ENCODE measurements around the gene DOCK7.
"Not testable (repeated sequence)": the region's sequence is repeated elsewhere in the genome, so short reads cannot be mapped to it uniquely, and the experiment has no call there.

DOCK7 gene

DNA sequence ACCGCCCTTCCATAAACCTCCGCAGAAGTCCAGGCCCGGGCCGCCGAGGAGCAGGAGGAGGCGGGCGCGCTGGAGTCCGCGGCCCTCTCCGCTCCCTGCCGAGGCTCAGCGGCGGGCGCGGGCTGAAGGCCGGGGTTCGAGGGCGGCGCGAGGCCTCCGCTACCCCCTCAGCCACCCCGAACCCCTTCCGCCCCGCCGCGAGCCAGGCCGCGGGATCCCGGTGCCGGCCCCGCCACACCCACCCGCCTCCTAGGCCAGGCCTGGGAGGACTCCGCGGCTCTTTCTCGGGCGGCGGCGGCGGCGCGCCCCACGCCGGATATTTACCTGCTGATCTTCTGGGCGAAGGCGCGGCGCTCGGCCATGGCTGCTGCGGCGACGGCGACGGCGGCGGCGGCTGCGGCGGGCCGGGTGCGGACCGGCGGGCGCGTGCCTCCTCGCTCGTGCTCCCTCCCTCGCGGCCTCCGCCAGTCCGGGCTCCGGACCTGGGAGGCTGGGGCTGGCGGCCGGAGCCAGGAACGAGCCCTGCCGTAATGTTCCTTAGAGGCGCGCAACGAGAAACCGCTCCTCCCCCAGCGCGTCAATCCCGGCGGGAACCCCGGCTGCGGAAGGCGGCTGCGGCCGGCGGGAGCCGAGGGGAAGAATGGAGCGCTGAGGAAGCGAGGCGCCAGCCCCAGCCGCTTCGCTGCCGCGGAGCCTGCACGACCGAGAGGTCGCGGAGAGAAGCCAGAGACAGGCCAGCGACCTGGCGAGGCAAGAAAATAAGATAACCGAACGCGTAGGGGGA is at the start of gene DOCK7:
DOCK7 (minus strand) TSS at position 484 of the 784 bp plus-strand sequence; CDS start at position 362, 122 bp downstream.
- peak in 52 of 56 donors; percentile 18 to 81 (median 55) for DNase-seq

DNA sequence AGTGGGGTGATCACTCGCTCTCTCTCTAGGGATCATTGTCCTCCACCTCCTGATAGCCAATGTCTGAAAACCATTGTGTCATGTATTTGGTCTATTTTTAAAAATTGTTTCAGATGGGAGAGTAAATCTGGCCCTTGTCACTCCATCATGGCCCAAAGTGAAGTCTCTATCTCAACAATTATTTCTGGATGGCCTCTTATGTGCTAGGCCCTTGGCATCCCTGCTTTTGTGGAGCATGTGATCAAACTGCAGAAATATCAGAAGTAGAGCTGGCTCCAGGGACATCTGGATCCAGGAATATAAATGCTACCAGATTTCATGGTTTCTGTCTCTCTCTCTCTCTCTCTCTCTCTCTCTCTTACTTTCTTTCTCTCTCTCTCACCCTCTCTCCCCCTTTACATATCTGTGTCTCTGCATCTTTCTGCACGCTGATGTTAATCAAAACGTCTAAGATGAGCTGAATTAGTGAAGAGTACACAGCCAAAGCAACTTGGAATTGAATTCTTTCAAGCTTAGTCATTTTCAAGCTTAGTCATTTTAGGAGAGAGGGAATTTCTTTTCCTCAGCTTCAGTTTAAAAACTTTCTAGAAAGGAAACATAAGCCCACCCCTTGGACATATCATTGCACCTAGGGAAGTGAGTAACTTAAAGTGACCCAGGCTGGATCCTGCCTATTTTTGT is 47.4 kb upstream of the DOCK7 start:
- DNase-seq: no peak

GRCh38 chr1:62732331-62732730 is 44.1 kb upstream of the DOCK7 start:
- no peak for DNase-seq

- no peak for DNase-seq
These were observed 40.8 kb upstream of the DOCK7 start for GRCh38 chr1:62728963-62729362.

DNA sequence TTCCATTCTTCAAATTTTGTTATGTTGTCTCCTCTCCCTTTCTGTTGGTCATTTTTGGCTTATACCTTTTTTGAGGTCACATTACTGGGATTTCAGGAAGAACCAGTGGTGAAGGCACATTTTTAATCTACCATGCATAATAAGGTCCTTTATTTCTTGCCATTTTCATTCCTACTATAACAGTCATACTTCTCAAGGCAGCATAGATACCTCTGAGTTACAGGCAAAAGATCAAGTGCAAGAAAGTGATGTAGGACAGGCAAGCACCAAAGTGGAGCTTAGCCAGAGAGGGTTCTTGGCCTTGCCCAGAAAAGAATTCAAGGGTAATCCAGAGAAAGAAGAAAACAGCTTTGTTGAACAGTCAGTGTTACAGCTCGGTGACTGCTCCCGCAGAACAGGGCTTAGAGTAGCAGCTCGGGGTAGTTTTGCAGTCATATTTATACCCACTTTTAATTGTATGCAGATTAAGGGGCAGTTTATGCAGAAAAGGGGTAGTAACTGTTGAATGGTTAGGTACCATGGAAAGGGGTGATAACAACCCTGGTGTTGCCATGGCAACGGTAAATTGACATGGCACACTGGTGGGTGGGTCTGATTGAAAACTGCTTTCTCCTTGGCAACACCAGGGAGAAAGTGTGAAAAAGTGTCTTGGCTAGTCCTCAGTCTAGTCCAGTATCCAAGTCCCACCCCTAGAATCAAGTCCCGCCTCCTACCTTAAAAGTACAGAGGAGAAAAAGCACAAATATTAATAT is 39.6 kb upstream of the DOCK7 start:
- DNase-seq: peak in 2 of 56 donors; percentile 5 to 24

DNA sequence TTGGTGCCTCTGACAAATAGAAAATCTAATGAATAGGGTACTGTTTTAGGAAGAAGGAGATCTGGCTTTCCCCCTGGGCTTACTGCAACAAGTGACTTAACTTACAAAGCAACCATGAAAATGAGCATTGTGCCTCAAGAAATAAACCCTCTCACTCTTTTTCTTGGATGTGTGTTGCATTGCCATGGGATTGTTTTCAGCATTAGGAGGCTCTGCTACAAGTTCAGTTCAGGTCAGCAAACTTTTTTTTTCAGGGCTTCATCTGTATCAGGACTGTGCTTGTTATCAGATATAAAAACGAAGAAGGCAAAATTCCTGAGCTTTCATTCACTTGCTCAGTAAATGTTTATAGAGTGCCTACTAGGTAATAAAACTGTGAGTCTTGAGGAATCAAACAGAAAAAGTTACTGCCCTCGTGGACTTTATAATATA is 37.8 kb upstream of the DOCK7 start:
- DNase-seq: no peak

GRCh38 chr1:62725255-62725654 is 37.1 kb upstream of the DOCK7 start:
- peak in 8 of 56 donors; percentile 4 to 35 (median 10) for DNase-seq

DNA sequence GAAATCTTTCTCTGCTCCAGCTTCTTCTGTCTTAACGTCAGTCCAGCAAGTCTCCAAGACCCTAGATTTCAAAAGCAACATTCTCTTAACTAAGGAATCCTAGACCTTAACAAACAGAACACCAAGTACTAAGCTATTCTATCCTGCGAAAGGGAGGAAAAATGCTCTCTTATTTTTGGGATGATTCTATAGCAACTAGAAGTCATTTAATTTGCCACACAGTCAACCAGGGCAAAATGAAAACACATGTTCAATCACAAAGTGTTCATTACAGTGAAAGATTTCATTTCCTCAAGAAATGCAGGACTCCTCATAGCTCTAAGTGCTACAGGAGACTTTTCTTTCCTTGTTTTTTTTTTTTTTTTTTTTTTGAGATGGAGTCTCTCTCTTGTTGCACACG is 36.2 kb upstream of the DOCK7 start:
- no peak for DNase-seq

- no peak for DNase-seq
These were observed 35.7 kb upstream of the DOCK7 start for GRCh38 chr1:62723883-62724282.

DNA sequence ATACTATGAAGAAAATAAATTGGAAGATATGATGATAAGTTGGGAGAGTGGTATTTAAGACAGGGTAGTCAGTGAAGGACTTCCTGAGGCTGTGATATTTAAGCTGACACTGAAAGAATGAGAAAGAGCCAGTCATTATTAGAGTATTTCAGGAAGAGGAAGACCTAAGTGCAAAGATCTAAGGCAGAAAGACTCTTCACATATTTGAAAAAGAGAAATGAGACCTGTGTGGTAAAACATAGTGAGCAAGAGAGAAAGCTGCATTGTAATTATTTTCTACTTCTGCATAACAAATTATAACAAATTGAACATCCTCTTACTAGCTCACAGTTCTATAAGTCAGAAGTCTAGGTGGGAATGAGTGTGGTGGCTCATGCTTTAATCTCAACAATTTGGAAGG is 34.6 kb upstream of the DOCK7 start:
- no peak for DNase-seq

DNA sequence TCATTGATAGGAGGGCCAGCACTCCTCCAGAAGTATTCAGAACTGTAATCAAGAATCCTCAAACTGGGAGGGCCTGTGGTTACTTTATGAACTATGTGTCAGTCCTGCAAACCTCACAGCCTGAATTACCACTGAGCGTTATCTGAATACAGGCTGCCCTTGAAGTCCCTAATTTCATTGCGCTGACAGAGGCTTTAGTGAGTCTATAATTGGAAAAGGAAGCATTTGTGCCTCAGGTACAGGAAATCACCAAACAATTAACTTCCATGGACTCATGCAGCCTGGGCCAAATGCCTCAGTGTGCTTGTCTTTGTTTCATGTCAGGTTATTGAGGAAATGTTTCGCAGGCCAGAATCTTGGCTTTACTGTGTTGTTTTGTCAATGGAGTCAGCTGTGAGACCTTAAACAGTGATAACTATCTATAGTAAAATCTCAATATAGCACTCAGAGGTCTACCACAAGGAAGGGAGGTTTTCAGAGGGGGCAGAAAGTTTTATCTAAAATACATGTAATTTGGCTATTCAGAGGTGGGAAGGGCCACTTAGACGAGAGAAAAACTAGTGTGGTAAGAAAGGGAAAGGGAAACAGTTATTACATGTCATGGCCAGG is 32.9 kb upstream of the DOCK7 start:
- DNase-seq: no peak

DNA sequence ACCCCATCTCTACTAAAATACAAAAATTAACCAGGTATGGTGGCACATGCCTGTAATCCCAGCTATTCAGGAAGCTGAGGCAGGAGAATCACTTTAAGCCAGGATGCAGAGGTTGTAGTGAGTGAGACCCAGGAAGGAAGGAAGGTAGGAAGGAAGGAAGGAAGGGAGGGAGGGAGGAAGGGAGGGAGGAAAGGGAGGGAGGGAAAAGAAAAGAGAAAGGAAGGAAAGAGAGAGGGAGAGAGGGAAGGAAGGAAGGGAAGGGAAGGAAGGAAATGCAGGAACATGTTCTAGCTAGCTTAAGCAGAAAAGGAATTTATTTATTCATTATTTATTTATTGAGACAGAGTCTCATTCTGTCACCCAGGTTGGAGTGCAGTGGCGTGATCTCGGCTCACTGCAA is 30.2 kb upstream of the DOCK7 start:
- not testable (repeated sequence) for DNase-seq

GRCh38 chr1:62717483-62717882 is 29.3 kb upstream of the DOCK7 start:
- no peak for DNase-seq

DNA sequence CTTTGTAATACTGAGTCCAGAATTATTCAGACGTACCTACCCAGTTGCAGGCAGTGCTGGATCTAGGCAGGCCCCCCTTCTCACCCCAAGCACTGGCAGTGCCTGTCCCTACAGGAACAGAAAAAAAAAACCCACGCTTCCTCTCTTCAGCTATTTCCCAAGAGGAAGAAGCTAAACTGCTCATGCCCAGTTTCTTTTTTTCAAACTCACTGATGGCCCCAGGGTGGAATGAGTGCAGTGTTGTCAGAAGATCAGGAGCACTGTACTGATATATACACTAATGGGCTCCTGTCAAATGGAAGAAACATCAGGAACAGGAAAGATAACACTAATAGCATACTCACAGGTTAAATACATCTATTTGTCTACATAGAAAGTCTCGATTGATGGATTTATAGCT is 28.2 kb upstream of the DOCK7 start:
- no peak for DNase-seq

DNA sequence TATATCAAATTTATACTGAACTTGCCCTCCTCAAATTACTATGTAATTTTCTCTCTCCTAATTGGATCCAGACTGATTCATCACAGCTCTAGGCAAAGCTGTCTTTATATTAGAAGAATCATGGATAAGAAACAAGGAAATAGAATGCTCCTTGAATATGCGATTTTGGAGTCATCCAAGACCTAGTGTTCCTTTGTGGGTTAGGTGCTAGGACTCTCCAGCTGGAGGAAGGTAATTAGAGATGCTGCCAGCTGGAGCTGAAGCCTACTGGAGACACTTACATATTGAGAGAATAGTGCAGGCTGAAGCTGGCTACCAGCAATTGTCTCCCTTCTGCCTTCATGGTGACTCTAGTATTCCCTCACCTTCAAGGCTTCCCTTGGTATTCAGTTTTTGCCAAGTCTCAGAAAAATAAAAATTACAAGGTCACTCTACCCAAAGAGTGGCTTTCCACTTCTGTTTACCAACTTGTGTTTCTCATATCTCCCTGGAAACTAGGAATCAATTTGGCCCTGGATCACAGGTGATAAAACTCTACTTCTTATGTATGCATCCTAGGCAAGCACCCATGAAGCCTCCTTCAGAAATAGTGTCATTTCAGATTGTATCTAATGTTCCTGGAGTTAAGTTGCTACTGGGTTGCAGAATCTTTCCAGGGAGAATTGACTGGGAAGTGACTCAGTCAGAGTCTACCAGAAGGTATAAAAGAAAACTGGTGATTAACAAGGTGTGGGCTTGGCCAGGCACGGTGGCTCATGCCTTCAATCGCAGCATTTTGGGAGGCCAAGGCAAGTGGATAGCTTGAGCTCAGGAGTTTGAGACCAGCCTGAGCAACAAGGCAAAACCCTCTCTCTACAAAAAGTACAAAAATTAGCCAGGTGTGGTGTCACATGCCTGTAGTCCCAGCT is 24.4 kb upstream of the DOCK7 start:
- DNase-seq: no peak

GRCh38 chr1:62707744-62708120 is 19.5 kb upstream of the DOCK7 start:
- DNase-seq: no peak

DNA sequence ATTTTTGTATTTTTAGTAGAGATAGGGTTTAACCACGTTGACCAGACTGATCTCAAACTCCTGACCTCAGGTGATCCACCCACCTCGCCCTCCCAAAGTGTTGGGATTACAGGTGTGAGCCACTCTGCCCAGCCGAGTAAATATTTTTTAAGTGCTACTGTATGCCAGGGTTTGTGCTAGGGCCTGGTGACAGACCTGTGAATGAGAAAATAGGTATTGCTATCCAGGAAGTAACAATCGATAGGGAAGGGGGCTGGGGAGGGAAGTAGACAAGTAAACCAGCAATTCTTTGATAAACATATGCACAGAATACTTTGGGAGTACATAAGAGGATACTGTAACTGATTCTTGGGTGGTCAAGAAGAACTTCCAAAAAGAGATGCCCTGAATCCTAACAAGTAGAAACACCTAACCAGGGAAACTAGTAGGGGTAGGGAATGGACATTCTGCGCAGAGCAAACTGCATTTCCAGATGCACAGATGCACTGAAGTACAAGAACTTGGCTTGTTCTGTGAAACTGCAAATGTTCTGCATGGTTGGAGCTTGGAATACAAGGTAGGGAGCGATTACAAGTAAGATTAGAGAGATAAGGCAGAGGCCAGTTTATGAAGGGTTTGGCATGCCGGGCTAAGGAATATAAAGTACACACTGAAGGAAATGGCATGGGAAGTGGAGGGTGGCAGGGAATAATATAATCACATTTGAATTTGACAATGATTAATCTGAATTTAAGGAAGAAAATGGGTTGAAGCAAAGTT is 19.0 kb upstream of the DOCK7 start:
- DNase-seq: no peak

DNA sequence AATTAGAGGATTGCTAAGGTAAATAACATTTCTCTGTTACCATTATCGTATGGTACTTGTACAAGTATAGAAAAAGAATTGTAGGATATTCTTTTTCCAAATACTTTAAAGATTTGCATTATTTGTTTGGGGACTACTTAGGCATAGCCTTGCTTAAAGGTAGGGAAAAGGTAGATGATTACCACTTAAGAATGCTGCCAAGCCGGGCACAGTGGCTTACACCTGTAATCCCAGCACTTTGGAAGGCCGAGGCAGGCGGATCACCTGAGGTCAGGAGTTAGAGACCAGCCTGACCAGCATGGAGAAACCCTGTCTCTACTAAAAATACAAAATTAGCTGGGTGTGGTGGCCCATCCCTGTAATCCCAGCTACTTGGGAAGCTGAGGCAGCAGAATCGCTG is 10.0 kb upstream of the DOCK7 start:
- not testable (repeated sequence) for DNase-seq

DNA sequence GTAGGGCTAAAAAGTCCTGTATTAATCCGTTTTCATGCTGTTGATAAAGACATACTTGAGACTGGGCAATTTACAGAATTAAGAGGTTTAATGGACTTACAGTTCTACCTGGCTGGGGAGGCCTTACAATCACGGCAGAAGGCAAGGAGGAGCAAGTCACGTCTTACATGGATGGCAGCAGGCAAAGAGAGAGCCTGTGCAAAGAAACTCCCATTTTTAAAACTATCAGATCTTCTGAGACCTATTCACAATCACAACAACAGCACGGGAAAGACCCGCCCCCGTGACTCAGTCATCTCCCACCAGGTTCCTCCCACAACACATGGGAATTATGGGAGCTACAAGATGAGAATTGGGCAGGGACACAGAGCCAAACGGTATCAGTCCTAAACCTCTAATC is 6.3 kb upstream of the DOCK7 start:
- DNase-seq: not testable (repeated sequence)

DNA sequence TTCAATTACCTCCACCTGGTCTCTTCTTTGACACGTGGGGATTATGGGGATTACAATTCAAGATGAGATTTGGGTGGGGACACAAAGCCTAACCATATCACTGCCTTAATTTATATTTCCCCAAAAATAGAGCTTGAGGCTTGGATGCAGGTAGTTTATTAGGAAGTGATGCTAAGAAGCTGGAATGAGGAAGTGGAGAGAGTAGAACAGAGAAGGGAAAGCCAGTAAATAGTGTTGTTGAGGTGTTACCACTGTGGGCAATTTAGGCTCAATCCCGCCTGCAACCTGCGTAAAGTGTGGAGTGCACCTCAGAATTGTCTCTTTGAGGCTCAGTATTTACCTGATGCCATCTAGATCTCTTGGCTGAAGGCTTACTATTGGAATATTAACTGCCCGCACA is 4.9 kb upstream of the DOCK7 start:
- DNase-seq: no peak

Measured in nucleus accumbens (tissue), 56 donors.